Glomerular visceral epithelial cell (primary cell): ENCODE measurements around the gene ARHGEF17.
"Not testable (repeated sequence)": the region's sequence is repeated elsewhere in the genome, so short reads cannot be mapped to it uniquely, and the experiment has no call there.

Experiments used
- DNase-seq: peaks from one replicate; pipeline ENCODE4 v3.0.0-alpha.2; 2016; ENCODE audit errors: extremely low spot score

Gene ARHGEF17

GRCh38 chr11:73308003-73308960 lies at the start of gene ARHGEF17:
Gene ARHGEF17, plus strand, starts transcription at chr11:73308276. Its CDS starts 363 bp downstream, at chr11:73308639.
- peak; percentile 83 for DNase-seq

- no peak for DNase-seq
Measured at GRCh38 chr11:73259406-73260126, 48.5 kb upstream of the ARHGEF17 start.

GRCh38 chr11:73260127-73260457 lies 48.0 kb upstream of the ARHGEF17 start:
- no peak for DNase-seq

GRCh38 chr11:73262851-73263495 lies 45.1 kb upstream of the ARHGEF17 start:
- peak; percentile 38 for DNase-seq

- DNase-seq, result no peak
Measured at GRCh38 chr11:73263640-73264039, 44.4 kb upstream of the ARHGEF17 start.

GRCh38 chr11:73265278-73265810 lies 42.7 kb upstream of the ARHGEF17 start:
- no peak for DNase-seq

- DNase-seq, result no peak
Measured at GRCh38 chr11:73265853-73266645, 42.0 kb upstream of the ARHGEF17 start.

GRCh38 chr11:73266646-73267020 lies 41.4 kb upstream of the ARHGEF17 start:
- DNase-seq, result no peak

GRCh38 chr11:73267122-73267846 lies 40.8 kb upstream of the ARHGEF17 start:
- no peak for DNase-seq

GRCh38 chr11:73267906-73268540 lies 40.1 kb upstream of the ARHGEF17 start:
- DNase-seq, result no peak

GRCh38 chr11:73268671-73269271 lies 39.3 kb upstream of the ARHGEF17 start:
- no peak for DNase-seq

- no peak for DNase-seq
Measured at GRCh38 chr11:73269459-73270015, 38.5 kb upstream of the ARHGEF17 start.

GRCh38 chr11:73270016-73270854 lies 37.8 kb upstream of the ARHGEF17 start:
- DNase-seq, result no peak

- no peak for DNase-seq
Measured at GRCh38 chr11:73270855-73271477, 37.1 kb upstream of the ARHGEF17 start.

GRCh38 chr11:73271478-73271865 lies 36.6 kb upstream of the ARHGEF17 start:
- not testable (repeated sequence) for DNase-seq

GRCh38 chr11:73271936-73272679 lies 36.0 kb upstream of the ARHGEF17 start, which contains the start of gene P2RY6:
Gene P2RY6, plus strand, starts transcription at chr11:73272338. Its CDS starts 24,181 bp downstream, at chr11:73296519.
- DNase-seq, result peak; percentile 40

GRCh38 chr11:73272680-73273038 lies 35.4 kb upstream of the ARHGEF17 start:
- no peak for DNase-seq
